Pancreas (tissue), 10 donors: ENCODE results near the gene UNC5B. TPM values are rescaled to one million over a fixed set of nuclear protein-coding genes. Genes with fewer than 3 reads are reported as not detected.

Experiments
- ATAC-seq, 4 donors: fragments of 200-7000 bp; cut with Tn5 transposase; one replicate each; pipeline versions ENCODE4 v1.8.0 to v1.9.1; 2020; ENCODE audit warnings: mild to moderate bottlenecking in 4 of 4, moderate library complexity in 4 of 4
- DNase-seq, 6 donors: peaks; one replicate each; pipeline ENCODE4 v3.0.0-alpha.2; 2020
- FAIRE-seq: peaks from 2 replicates; lab custom pipeline; 2012; peaks lifted over from hg19 to GRCh38; lab: Jason Lieb, UNC
- H3K27ac ChIP-seq, 4 donors: fragments of 200-600 bp; sonication (generic); 1 replicate in 3 of 4; 2 replicates in 1 of 4; pipeline versions ENCODE4 v1.5.0 to v1.8.0; 2020
- H3K27me3 ChIP-seq, 4 donors: fragments of 200-600 bp; one replicate each; pipeline ENCODE4 v1.8.0; 2021
- H3K36me3 ChIP-seq, 3 donors: fragments of 200-600 bp; sonication (generic) in 1 of 3; one replicate each; pipeline versions ENCODE4 v1.5.0 to v1.8.0; 2020 to 2021
- H3K4me1 ChIP-seq, 3 donors: fragments of 200-600 bp; one replicate each; pipeline ENCODE4 v1.8.0; 2021
- H3K4me3 ChIP-seq, 4 donors: fragments of 200-600 bp; sonication (generic) in 2 of 4; one replicate each; pipeline versions ENCODE4 v1.5.0 to v1.8.0; 2020 to 2021
- H3K9me3 ChIP-seq, 4 donors: fragments of 200-600 bp; one replicate each; pipeline ENCODE4 v1.8.0; 2021
- CTCF ChIP-seq, 4 donors: fragments of 200-600 bp; sonication (generic) in 3 of 4; IDR thresholded peaks; one replicate each; pipeline versions ENCODE4 v1.5.0 to v1.8.0; 2021; ENCODE audit warnings: antibody characterized with exemption in 4 of 4
- WGBS, 2 donors: extraction: QIAGEN DNeasy Blood & Tissue Kit; methylation state at CpG; one replicate each; pipeline ENCODE4 v1.1.7; 2013; 5-methylcytosine and 5-hydroxymethylcytosine counted together
- intact Hi-C, 3 donors: fragments of 100-400 bp; cut with DNase I; formaldehyde crosslinking; loops; one replicate each; pipeline versions ENCODE4 v1.11.1 to v1.14.2; 2022
- polyA plus RNA-seq, 2 donors: library from polyadenylated mRNA; stranded (reverse); fragments of 200-250 nt; gene quantifications; one replicate each; pipeline ENCODE4 v1.2.3, GENCODE V29; 2013
- total RNA-seq, 6 donors: library from RNA; stranded (reverse); fragmentation: NEBNext Ultra II Directional in 4 of 6; extraction: Animal tissue kit (Norgen Biotek cat#: 25700) in 4 of 6; gene quantifications; one replicate each; pipeline versions ENCODE4 v1.2.1 to v1.2.4, GENCODE V29; 2021 to 2023
- donor health status: healthy with polysubstance abuse.
- donor health status: DM: no; HTN: no; CAD: no; lungs with moderate emphysema.
- donor health status: DM: no; HTN: no; CAD: no.
- donor health status: control.
- donor health status: control.
- donor health status: Bipolar disorder and iron deficiency.
- donor health status: DM: yes; HTN: yes; CAD: no.
- donor health status: DM: no; HTN: no; CAD: no.
- donor health status: DM: no; HTN: no; CAD: no.
- donor health status: DM: yes; HTN: yes; CAD: no.

The UNC5B gene
- total and polyA plus RNA-seq, 8 donors = 2.4 to 7.7 (median 4.2) TPM

- no peaks in the 10 kb centered on the region for H3K9me3 ChIP-seq
- H3K27ac ChIP-seq = no peak overlapping the region
- no peak for DNase-seq
- H3K27me3 ChIP-seq = no peaks in the 10 kb centered on the region
- no peaks in the 10 kb centered on the region for H3K4me1 ChIP-seq
- ATAC-seq = no peak
- 93 to 97% methylated on average over 1 of the region's 1 CpG for WGBS, 2 donors
- no peak for TF ChIP-seq CTCF (IDR thresholded peaks at IDR 0.05)
- FAIRE-seq = no peak
- no peaks in the 10 kb centered on the region for H3K36me3 ChIP-seq
- intact Hi-C loops = no loop called here
- H3K4me3 ChIP-seq = no peak overlapping the region
These were observed 24.2 kb upstream of the UNC5B start for GRCh38 chr10:71188201-71188600.

GRCh38 chr10:71191019-71191418 is 21.4 kb upstream of the UNC5B start:
- H3K4me3 ChIP-seq = no peak overlapping the region
- no peak for TF ChIP-seq CTCF (IDR thresholded peaks at IDR 0.05)
- 61% methylated on average over 4 of the region's 4 CpGs for WGBS, 2 donors
- no peak overlapping the region for H3K27ac ChIP-seq
- ATAC-seq (no peak), FAIRE-seq (no peak), DNase-seq (no peak)
- H3K36me3 ChIP-seq = no peaks in the 10 kb centered on the region
- H3K4me1 ChIP-seq = no peaks in the 10 kb centered on the region
- no peaks in the 10 kb centered on the region for H3K9me3 ChIP-seq
- H3K27me3 ChIP-seq = no peaks in the 10 kb centered on the region
- intact Hi-C loops = no loop called here

GRCh38 chr10:71191551-71192076 is 20.8 kb upstream of the UNC5B start:
- H3K36me3 ChIP-seq = no peaks in the 10 kb centered on the region
- H3K9me3 ChIP-seq = no peaks in the 10 kb centered on the region
- FAIRE-seq = no peak
- TF ChIP-seq CTCF (IDR thresholded peaks at IDR 0.05) = no peak
- no peak for DNase-seq
- ATAC-seq = no peak
- no peak overlapping the region for H3K4me3 ChIP-seq
- WGBS, 2 donors = 43 to 45% methylated on average over 13 of the region's 13 CpGs
- no peaks in the 10 kb centered on the region for H3K4me1 ChIP-seq
- intact Hi-C loops = no loop called here
- no peaks in the 10 kb centered on the region for H3K27me3 ChIP-seq
- no peak overlapping the region for H3K27ac ChIP-seq

- TF ChIP-seq CTCF (IDR thresholded peaks at IDR 0.05) = no peak
- FAIRE-seq (no peak), ATAC-seq (no peak), DNase-seq (no peak)
- Histone ChIP-seq H3K27ac (no peak overlapping the region), H3K4me1 (no peaks in the 10 kb centered on the region), H3K36me3 (no peaks in the 10 kb centered on the region), H3K9me3 (no peaks in the 10 kb centered on the region), H3K27me3 (no peaks in the 10 kb centered on the region), H3K4me3 (no peak overlapping the region)
- WGBS, 2 donors = 89 to 90% methylated on average over 3 of the region's 3 CpGs
- intact Hi-C loops = no loop called here
These were observed 18.9 kb upstream of the UNC5B start for GRCh38 chr10:71193516-71193915.

GRCh38 chr10:71197955-71198354 is 14.4 kb upstream of the UNC5B start:
- Histone ChIP-seq H3K4me3 (no peak overlapping the region), H3K4me1 (no peaks in the 10 kb centered on the region), H3K27me3 (no peaks in the 10 kb centered on the region), H3K9me3 (no peaks in the 10 kb centered on the region), H3K27ac (no peak overlapping the region), H3K36me3 (no peaks in the 10 kb centered on the region)
- TF ChIP-seq CTCF (IDR thresholded peaks at IDR 0.05) = no peak
- no peak for ATAC-seq
- DNase-seq = no peak
- no peak for FAIRE-seq
- intact Hi-C loops = no loop called here
